Psoas muscle (tissue), 8 donors: ENCODE results near the gene FMNL1. TPM values are rescaled to one million over a fixed set of nuclear protein-coding genes. Genes with fewer than 3 reads are reported as not detected.

Experiments used
- ATAC-seq, 4 donors: fragments of 200-7000 bp; cut with Tn5 transposase; one replicate each; pipeline ENCODE4 v1.9.1; 2020; ENCODE audit warnings: moderate library complexity in 3 of 4, mild to moderate bottlenecking in 2 of 4
- DNase-seq, 2 donors: peaks; one replicate each; pipeline ENCODE4 v3.0.0-alpha.2; 2020
- H3K27ac ChIP-seq: fragments of 200-600 bp; one replicate; pipeline ENCODE4 v1.8.0; 2022
- H3K27me3 ChIP-seq, 3 donors: fragments of 200-600 bp in 1 of 3; one replicate each; pipeline versions ENCODE4 v1.6.1 to v1.8.0; 2013 to 2022; ENCODE audit warnings: low read length in 2 of 3, mild to moderate bottlenecking in 2 of 3, moderate library complexity in 1 of 3; ENCODE audit not compliant: insufficient read depth in 3 of 3
- H3K36me3 ChIP-seq, 2 donors: fragments of 200-600 bp in 1 of 2; one replicate each; pipeline versions ENCODE4 v1.6.1 to v1.8.0; 2013 to 2022; ENCODE audit warnings: low read depth in 1 of 2, mild to moderate bottlenecking in 1 of 2, moderate library complexity in 1 of 2; ENCODE audit not compliant: insufficient read depth in 1 of 2
- H3K4me1 ChIP-seq: fragments of 200-600 bp; one replicate; pipeline ENCODE4 v1.8.0; 2022
- H3K4me3 ChIP-seq: fragments of 200-600 bp; one replicate; pipeline ENCODE4 v1.8.0; 2022; ENCODE audit warnings: mild to moderate bottlenecking
- H3K9me3 ChIP-seq: fragments of 200-600 bp; one replicate; pipeline ENCODE4 v1.8.0; 2022
- CTCF ChIP-seq: fragments of 200-600 bp; IDR thresholded peaks from one replicate; pipeline ENCODE4 v1.8.0; 2022; ENCODE audit warnings: antibody characterized with exemption
- WGBS, 3 donors: extraction: QIAGEN DNeasy Blood & Tissue Kit; methylation state at CpG; one replicate each; pipeline versions ENCODE4 v1.1.6 to v1.1.7; 2013; 5-methylcytosine and 5-hydroxymethylcytosine counted together
- intact Hi-C, 2 donors: fragments of 100-400 bp; cut with DNase I; formaldehyde crosslinking; loops; one replicate each; pipeline versions ENCODE4 v1.11.0 to v1.14.2; 2022
- polyA plus RNA-seq, 3 donors: library from polyadenylated mRNA; stranded (reverse); fragments of 200-250 nt; gene quantifications; one replicate each; pipeline ENCODE4 v1.2.3, GENCODE V29; 2013
- total RNA-seq, 4 donors: library from RNA; stranded (reverse); fragmentation: NEBNext Ultra II Directional in 2 of 4; extraction: Animal tissue kit (Norgen Biotek cat#: 25700) in 2 of 4; gene quantifications; one replicate each; pipeline versions ENCODE4 v1.2.1 to v1.2.4, GENCODE V29; 2021 to 2023
- donor health status: healthy with polysubstance abuse.
- donor health status: DM: no; HTN: no; CAD: no; lungs with moderate emphysema.
- donor health status: Bipolar disorder and iron deficiency.
- donor health status: healthy.
- donor health status: DM: yes; HTN: yes; CAD: no.
- donor health status: DM: no; HTN: no; CAD: no.
- donor health status: DM: no; HTN: no; CAD: no.
- donor health status: DM: yes; HTN: yes; CAD: no.

Gene FMNL1
- total and polyA plus RNA-seq, 7 donors: 1.8 to 6.5 (median 5.4) TPM

GRCh38 chr17:45277216-45277849 is 55.6 kb downstream of the FMNL1 start:
- peak; percentile 60 to 84 (median 72) for ATAC-seq

GRCh38 chr17:45277992-45278391 is 56.3 kb downstream of the FMNL1 start:
- Histone ChIP-seq H3K4me1 (peaks cover 57% of the 10 kb centered on the region), H3K9me3 (no peaks in the 10 kb centered on the region), H3K4me3 (no peak overlapping the region), H3K36me3 (peaks cover 0 to 54% of the 10 kb centered on the region in 2 donors), H3K27ac (peak overlapping the region; percentile 73), H3K27me3 (no peaks in the 10 kb centered on the region)
- no peak for TF ChIP-seq CTCF
- 13 to 17% (median 15%) methylated on average over 7 of the region's 7 CpGs for WGBS, 3 donors
- DNase-seq (peak in 1 of 2 donors; percentile 56), ATAC-seq (no peak)
- intact Hi-C loops: loop anchor here in 1 of 2 donors (5.0 kb wide), 1 partner anchor 109 kb away; no protein-coding TSS in a partner anchor

More at GRCh38 chr17:45277216-45277849, 55.6 kb downstream of the FMNL1 start:
- peak overlapping the region; percentile 73 for H3K27ac ChIP-seq
- TF ChIP-seq CTCF: peak; percentile 74
- intact Hi-C loops: loop anchor here in 1 of 2 donors (5.0 kb wide), 1 partner anchor 110 kb away; no protein-coding TSS in a partner anchor
- 26 to 38% (median 28%) methylated on average over 16 of the region's 16 CpGs for WGBS, 3 donors
- peak overlapping the region; percentile 15 for H3K4me3 ChIP-seq
- no peaks in the 10 kb centered on the region for H3K27me3 ChIP-seq
- DNase-seq: peak; percentile 92 to 96
- H3K9me3 ChIP-seq: no peaks in the 10 kb centered on the region
- H3K4me1 ChIP-seq: peaks cover 50% of the 10 kb centered on the region
- peaks cover 0 to 55% of the 10 kb centered on the region in 2 donors for H3K36me3 ChIP-seq

- 24 to 33% (median 31%) methylated on average over 3 of the region's 3 CpGs for WGBS, 3 donors
- peaks cover 76% of the 10 kb centered on the region for H3K4me1 ChIP-seq
- ATAC-seq (peak in 2 of 4 donors; percentile 19 to 22), DNase-seq (peak in 1 of 2 donors; percentile 55)
- intact Hi-C loops: loop anchor here (1.0 to 5.0 kb wide), 3 partner anchors 36 to 107 kb away; partner anchors contain the start of gene MAP3K14 (in 1 of the 2)
- TF ChIP-seq CTCF: no peak
- H3K27ac ChIP-seq: peak overlapping the region; percentile 50
- peaks cover 0 to 53% of the 10 kb centered on the region in 2 donors for H3K36me3 ChIP-seq
- H3K9me3 ChIP-seq: no peaks in the 10 kb centered on the region
- no peak overlapping the region for H3K4me3 ChIP-seq
- H3K27me3 ChIP-seq: no peaks in the 10 kb centered on the region
Measured at GRCh38 chr17:45279898-45280297, 58.2 kb downstream of the FMNL1 start.

- WGBS, 3 donors: 17 to 42% (median 32%) methylated on average over 21 of the region's 21 CpGs
- DNase-seq (peak; percentile 78 to 94), ATAC-seq (peak; percentile 85 to 91 (median 87))
- H3K9me3 ChIP-seq: no peaks in the 10 kb centered on the region
- peaks cover 3 to 80% of the 10 kb centered on the region in 2 donors for H3K36me3 ChIP-seq
- H3K27ac ChIP-seq: peak overlapping the region; percentile 96
- peaks cover 73% of the 10 kb centered on the region for H3K4me1 ChIP-seq
- H3K4me3 ChIP-seq: peak overlapping the region; percentile 7
- no peaks in the 10 kb centered on the region for H3K27me3 ChIP-seq
- intact Hi-C loops: loop anchor here in 1 of 2 donors (5.0 kb wide), 1 partner anchor 34 kb away; the partner anchor contains the start of gene MAP3K14
- no peak for TF ChIP-seq CTCF
Measured at GRCh38 chr17:45282683-45283644, 61.3 kb downstream of the FMNL1 start.
